HG03045 (cell line): ENCODE results near the gene OR2T34.
"Not testable (repeated sequence)": the region's sequence is repeated elsewhere in the genome, so short reads cannot be mapped to it uniquely, and the experiment has no call there.

Source experiments
- ATAC-seq: cut with Tn5 transposase; IDR thresholded peaks from one replicate; pipeline ENCODE4 v1.9.1; 2021; ENCODE audit warnings: mild to moderate bottlenecking, moderate library complexity; ENCODE audit not compliant: unreplicated experiment

The OR2T34 gene, protein sequence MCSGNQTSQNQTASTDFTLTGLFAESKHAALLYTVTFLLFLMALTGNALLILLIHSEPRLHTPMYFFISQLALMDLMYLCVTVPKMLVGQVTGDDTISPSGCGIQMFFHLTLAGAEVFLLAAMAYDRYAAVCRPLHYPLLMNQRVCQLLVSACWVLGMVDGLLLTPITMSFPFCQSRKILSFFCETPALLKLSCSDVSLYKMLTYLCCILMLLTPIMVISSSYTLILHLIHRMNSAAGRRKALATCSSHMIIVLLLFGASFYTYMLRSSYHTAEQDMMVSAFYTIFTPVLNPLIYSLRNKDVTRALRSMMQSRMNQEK

GRCh38 chr1:248574657-248575056 lies at the start of gene OR2T34:
Gene OR2T34, minus strand, starts transcription at chr1:248574757. Its CDS starts 0 bp downstream, at chr1:248574757.
- ATAC-seq = not testable (repeated sequence)

GRCh38 chr1:248622570-248623001 lies 48.0 kb upstream of the OR2T34 start:
- peak; percentile 92 for ATAC-seq

GRCh38 chr1:248621770-248622169 lies 47.2 kb upstream of the OR2T34 start:
- no peak for ATAC-seq

DNA sequence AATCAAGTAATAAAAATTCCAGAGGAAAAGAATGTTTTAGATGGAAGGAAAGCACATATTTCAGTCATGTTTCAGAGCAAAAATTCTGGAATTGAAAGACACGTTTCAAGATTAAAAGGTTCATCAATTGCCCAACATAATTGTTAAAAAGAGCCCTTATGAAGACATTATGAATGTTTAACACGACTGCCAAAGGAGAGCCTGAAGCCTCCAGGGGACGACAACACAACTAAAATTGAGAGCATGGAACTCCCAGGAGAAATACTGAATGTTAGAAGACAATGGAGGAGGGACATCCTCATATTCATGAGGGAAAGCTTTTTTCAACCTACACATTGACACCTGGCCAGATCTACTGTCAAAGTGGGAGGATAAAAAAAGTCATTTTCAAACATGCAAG lies 44.3 kb upstream of the OR2T34 start:
- ATAC-seq = no peak

DNA sequence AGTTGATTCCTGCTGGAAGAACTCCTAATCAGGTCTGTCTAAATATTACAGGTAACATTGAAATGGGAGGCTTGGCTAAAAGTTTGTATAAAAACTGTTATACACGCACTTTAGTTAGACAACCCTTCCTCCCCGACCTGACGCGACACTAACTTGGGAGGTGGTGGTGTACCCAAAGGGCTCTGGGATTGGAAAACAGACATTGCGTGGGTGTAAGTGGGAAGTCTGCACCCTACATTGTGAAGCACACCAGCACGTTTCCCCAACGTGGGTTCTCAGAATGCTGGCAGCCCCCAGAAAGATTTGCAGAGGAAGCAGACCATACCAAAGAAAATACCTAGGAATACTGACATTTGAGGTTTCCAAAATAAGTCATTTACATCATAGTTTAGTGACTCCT lies 43.6 kb upstream of the OR2T34 start:
- no peak for ATAC-seq

GRCh38 chr1:248613742-248614141 lies 39.2 kb upstream of the OR2T34 start:
- ATAC-seq = peak; percentile 49

- ATAC-seq = no peak
Observed at GRCh38 chr1:248611883-248612414, 37.4 kb upstream of the OR2T34 start.

GRCh38 chr1:248610301-248610700 lies 35.7 kb upstream of the OR2T34 start:
- no peak for ATAC-seq

DNA sequence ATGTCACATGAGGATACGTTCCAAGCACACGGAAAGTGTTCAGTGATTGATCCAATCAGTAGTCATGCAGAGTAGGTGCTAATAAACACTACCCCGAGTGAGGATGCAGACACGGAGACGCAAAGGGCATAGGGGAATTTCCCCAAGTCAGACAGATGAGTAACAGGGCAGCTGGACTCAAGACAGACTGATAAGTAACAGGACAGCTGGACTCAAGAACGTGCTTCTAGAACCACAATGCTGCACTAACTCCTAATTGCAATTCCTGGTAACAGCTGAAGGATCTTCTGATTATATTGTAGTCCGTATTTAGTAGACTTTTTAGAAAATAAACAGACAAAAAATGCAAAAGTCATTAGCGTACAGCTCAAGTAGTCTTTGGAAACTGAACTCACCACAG lies 24.8 kb upstream of the OR2T34 start:
- no peak for ATAC-seq

GRCh38 chr1:248597589-248597988 lies 23.0 kb upstream of the OR2T34 start, which contains the start of gene OR2T10:
Gene OR2T10, minus strand, starts transcription at chr1:248597700. Its CDS starts 3,932 bp downstream, at chr1:248593768.
- no peak for ATAC-seq

DNA sequence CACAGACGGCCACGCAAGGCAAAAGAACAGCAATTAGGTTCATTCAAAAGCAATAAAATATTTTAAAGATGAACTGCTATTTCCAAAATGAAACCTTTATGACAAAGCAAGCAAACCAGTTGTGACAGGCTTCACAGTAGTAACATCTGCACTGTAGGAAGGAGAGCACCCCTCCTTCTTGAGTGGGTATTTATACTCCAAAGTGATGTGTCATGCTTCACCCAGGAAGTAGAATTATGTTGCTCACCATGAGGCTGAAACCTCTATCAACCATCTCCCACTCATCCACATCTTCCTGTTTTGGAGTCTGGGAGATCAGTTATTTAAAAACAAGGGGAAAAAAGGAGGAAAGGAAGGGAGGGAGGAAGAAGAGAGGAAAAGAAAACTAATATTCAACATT lies 22.1 kb upstream of the OR2T34 start:
- ATAC-seq = no peak

DNA sequence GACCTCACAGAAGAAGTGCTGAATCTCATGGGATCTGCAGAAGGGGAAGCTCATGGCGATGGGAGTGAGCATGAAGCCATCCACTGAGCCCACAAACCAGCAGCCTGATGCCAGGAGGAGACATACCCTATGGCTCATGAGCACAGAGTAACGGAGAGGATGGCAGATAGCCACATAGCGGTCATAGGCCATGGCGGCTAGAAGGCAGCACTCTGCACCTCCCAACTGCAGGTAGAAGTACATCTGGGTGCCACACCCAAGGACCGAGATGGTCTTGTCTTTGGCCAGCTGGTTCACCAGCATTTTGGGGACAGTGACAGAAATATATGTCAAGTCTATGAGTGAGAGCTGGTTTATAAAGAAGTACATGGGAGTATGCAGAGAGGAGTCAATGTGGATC lies 18.7 kb upstream of the OR2T34 start:
- no peak for ATAC-seq

- ATAC-seq = no peak
Observed at GRCh38 chr1:248592655-248593054, 18.1 kb upstream of the OR2T34 start.

DNA sequence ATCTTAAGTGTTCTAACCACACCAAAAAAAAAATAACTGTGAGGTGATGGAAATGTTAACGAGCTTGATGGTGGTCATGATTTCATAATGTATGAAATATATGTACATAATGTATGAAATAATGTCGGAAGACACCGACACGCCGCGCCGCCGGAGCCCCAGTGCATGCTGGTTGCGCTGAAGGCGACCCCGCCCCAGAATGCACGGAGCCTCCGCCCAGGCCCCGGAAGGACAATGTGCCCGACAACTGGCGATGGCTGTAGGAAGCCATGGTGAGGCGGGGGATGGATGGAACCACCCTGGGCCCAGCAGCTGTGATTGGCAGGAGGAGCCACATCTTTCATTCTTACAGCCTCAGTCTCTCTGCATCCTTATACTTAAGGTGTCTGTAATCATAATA lies 15.5 kb upstream of the OR2T34 start:
- no peak for ATAC-seq

GRCh38 chr1:248589334-248589733 lies 14.8 kb upstream of the OR2T34 start:
- ATAC-seq = no peak

DNA sequence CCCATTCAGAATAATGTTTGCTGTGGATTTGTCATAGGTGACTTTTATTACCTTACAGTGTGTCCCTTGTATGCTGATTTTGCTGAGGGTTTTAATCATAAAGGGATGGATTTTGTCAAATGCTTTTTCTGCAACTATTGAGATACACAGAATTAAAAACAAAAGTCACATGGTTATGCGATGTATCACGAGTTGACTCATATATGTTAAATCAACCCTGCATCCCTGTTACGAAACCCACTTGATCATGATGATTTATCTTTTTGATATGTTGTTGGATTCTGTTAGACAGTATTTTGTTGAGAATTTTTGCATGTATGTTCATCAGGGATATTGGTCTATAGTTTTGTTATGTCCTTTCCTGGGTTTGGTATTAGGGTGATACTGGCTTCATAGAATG lies 10.7 kb upstream of the OR2T34 start:
- ATAC-seq = no peak

- no peak for ATAC-seq
Observed at GRCh38 chr1:248576260-248576980, 1.9 kb upstream of the OR2T34 start.

DNA sequence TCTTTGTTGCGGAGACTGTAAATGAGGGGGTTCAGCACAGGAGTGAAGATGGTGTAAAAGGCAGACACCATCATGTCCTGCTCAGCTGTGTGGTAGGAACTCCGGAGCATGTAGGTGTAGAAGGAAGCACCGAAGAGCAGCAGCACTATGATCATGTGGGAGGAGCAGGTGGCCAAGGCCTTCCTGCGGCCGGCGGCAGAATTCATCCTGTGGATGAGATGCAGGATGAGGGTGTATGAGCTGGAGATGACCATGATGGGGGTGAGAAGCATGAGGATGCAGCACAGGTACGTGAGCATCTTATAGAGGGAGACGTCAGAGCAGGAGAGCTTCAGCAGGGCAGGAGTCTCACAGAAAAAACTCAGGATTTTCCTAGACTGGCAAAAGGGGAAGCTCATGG lies 701 bp downstream of the OR2T34 start:
- ATAC-seq = not testable (repeated sequence)

GRCh38 chr1:248572049-248572448 lies 2.5 kb downstream of the OR2T34 start:
- ATAC-seq = not testable (repeated sequence)

DNA sequence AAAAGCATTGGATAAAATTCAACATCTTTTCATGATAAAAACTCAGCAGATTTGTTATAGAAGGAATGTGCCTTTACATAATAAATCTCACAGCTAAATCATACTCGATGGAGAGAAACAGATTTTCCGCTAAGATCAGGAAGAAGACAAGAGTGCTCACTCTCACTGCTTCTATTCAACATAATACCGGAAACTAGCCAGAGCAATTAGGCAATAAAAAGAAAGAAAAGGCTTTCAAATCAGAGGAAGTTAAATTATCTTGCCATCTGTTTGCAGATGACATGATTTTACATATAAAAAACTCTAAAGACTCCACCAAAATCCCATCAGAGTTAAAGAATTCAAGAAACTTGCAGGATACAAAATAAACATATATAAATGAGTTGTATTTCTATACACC lies 3.7 kb downstream of the OR2T34 start:
- not testable (repeated sequence) for ATAC-seq

GRCh38 chr1:248569049-248569448 lies 5.5 kb downstream of the OR2T34 start:
- ATAC-seq = not testable (repeated sequence)
